ENCODE measurements around the gene KIAA1614.

DNA sequence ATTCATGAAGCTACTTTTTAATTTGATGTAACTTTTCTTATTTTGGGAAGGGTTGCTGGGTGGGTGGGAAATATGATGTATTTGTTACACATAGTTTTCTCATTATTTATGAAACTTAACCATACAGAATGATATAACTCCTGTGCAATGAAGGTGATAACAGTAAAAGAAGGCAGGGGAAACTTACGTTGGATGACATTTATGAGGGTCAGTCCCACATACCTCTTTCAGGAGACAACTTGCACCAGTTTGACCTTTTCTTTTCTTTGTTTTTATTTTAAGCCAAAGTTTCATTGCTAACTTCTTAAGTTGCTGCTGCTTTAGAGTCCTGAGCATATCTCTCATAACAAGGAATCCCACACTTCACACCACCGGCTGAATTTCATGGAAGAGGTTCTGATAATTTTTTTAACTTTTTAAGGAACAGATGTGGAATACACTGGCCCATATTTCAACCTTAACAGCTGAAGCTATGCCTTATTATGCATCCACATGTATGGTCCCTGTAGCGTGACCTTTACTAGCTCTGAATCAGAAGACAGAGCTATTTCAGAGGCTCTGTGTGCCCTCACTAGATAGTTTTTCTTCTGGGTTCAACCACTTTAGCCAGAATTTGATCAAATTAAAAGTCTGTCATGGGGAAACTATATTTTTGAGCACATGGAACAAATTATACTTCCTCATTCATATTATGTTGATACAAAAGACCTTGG lies 28.0 kb upstream of the KIAA1614 start:
- TF ChIP-seq, protein P1, sequence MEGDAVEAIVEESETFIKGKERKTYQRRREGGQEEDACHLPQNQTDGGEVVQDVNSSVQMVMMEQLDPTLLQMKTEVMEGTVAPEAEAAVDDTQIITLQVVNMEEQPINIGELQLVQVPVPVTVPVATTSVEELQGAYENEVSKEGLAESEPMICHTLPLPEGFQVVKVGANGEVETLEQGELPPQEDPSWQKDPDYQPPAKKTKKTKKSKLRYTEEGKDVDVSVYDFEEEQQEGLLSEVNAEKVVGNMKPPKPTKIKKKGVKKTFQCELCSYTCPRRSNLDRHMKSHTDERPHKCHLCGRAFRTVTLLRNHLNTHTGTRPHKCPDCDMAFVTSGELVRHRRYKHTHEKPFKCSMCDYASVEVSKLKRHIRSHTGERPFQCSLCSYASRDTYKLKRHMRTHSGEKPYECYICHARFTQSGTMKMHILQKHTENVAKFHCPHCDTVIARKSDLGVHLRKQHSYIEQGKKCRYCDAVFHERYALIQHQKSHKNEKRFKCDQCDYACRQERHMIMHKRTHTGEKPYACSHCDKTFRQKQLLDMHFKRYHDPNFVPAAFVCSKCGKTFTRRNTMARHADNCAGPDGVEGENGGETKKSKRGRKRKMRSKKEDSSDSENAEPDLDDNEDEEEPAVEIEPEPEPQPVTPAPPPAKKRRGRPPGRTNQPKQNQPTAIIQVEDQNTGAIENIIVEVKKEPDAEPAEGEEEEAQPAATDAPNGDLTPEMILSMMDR (optimal IDR thresholded peaks at IDR 0.05 in 1 of 3, IDR thresholded peaks at IDR 0.05 in 1 of 3, conservative IDR thresholded peaks at IDR 0.05 in 1 of 3; ENCODE audit: extremely low read depth in 1 of 3, insufficient read depth in 2 of 3, low read length in 3 of 3): no peak
- TF ChIP-seq EZH2 (IDR thresholded peaks at IDR 0.05; ENCODE audit: low read length): no peak
